ENCODE data around the gene DNAH7.

GRCh38 chr2:196054631-196055030 is 14.0 kb downstream of the DNAH7 start:
- TF ChIP-seq CTCF (IDR thresholded peaks at IDR 0.05; ENCODE audit: control extremely low read depth in 1 of 3, insufficient read depth in 1 of 3, low read depth in 1 of 3, low read length in 3 of 3) (no peak), RBBP5 (IDR thresholded peaks at IDR 0.05; ENCODE audit: borderline replicate concordance, low read depth, low read length) (no peak)
